Endodermal cell (in vitro differentiated cells): ENCODE results near the gene VANGL2. TPM values are rescaled to one million over a fixed set of nuclear protein-coding genes. Genes with fewer than 3 reads are reported as not detected.

Source experiments
- DNase-seq: peaks from one replicate; pipeline ENCODE4 v3.0.0-alpha.2; 2017
- H3K27ac ChIP-seq: 2 replicates; pipeline ENCODE4 v1.5.1; 2013; ENCODE audit warnings: mild to moderate bottlenecking, low read depth, low read length, moderate library complexity
- H3K27me3 ChIP-seq: 2 replicates; pipeline ENCODE4 v1.6.1; 2013; ENCODE audit warnings: mild to moderate bottlenecking, low read length, moderate library complexity; ENCODE audit not compliant: insufficient read depth, control insufficient read depth, poor library complexity, severe bottlenecking
- H3K36me3 ChIP-seq: 2 replicates; pipeline ENCODE4 v1.7.0; 2013; ENCODE audit warnings: mild to moderate bottlenecking, low read length, moderate library complexity; ENCODE audit not compliant: control insufficient read depth, insufficient read depth
- H3K4me1 ChIP-seq: one replicate; pipeline ENCODE4 v1.7.0; 2013; ENCODE audit warnings: low read length; ENCODE audit not compliant: control insufficient read depth, insufficient read depth
- H3K4me3 ChIP-seq: 2 replicates; pipeline ENCODE4 v1.5.1; 2013; ENCODE audit warnings: mild to moderate bottlenecking, low read length, moderate library complexity
- H3K9ac ChIP-seq: 2 replicates; pipeline ENCODE4 v1.6.1; 2013; ENCODE audit warnings: mild to moderate bottlenecking, low read length, moderate library complexity; ENCODE audit not compliant: poor library complexity, severe bottlenecking; ENCODE audit errors: extremely low read depth
- H3K9me3 ChIP-seq: 2 replicates; pipeline ENCODE4 v1.6.1; 2013; ENCODE audit warnings: mild to moderate bottlenecking, low read length, moderate library complexity; ENCODE audit not compliant: control insufficient read depth
- H3K27ac Mint-ChIP-seq: 2 replicates; pipeline ENCODE4 v1.8.0; 2020; ENCODE audit warnings: mixed read lengths
- H3K27me3 Mint-ChIP-seq: 2 replicates; pipeline ENCODE4 v1.8.0; 2021; ENCODE audit warnings: mild to moderate bottlenecking, mixed read lengths; ENCODE audit not compliant: insufficient read depth
- H3K36me3 Mint-ChIP-seq: 2 replicates; pipeline ENCODE4 v1.8.0; 2020; ENCODE audit warnings: low read depth, mixed read lengths
- H3K4me1 Mint-ChIP-seq: 2 replicates; pipeline ENCODE4 v1.8.0; 2020; ENCODE audit warnings: mixed read lengths
- H3K4me3 Mint-ChIP-seq: 2 replicates; pipeline ENCODE4 v1.8.0; 2020; ENCODE audit warnings: mild to moderate bottlenecking, moderate library complexity, mixed read lengths
- H3K9me3 Mint-ChIP-seq: 2 replicates; pipeline ENCODE4 v1.8.0; 2020; ENCODE audit warnings: mild to moderate bottlenecking, mixed read lengths
- CTCF ChIP-seq: fragments of 200-600 bp; sonication (generic); conservative IDR thresholded peaks from 2 replicates; pipeline ENCODE4 v1.5.0; 2021; ENCODE audit warnings: antibody characterized with exemption, mild to moderate bottlenecking
- WGBS, 2 experiments: methylation state at CpG; one replicate each; pipeline versions ENCODE4 v1.1.5 to v1.1.7; 2013; ENCODE audit warnings: missing lambda C conversion rate in 2 of 2, mixed read lengths in 1 of 2; ENCODE audit not compliant: insufficient coverage in 1 of 2, insufficient read length in 1 of 2; 5-methylcytosine and 5-hydroxymethylcytosine counted together
- total RNA-seq, 2 donors: library from RNA; stranded (reverse); fragmentation: NEBNext Ultra II Directional in 1 of 2; extraction: Animal tissue kit (Norgen Biotek cat#: 25700) in 1 of 2; gene quantifications; 2 replicates in 1 of 2; 3 replicates in 1 of 2; pipeline ENCODE4 v1.2.1, GENCODE V29; 2021

Gene VANGL2
- total RNA-seq, 2 donors from 2014 or later = 62.5 to 67.5 TPM

GRCh38 chr1:160446945-160447600, 46.7 kb downstream of the VANGL2 start:
- no peaks in the 10 kb centered on the region for H3K9me3 ChIP-seq
- H3K27me3 ChIP-seq = no peaks in the 10 kb centered on the region
- DNase-seq = no peak
- no peak overlapping the region for H3K9ac ChIP-seq
- Mint-ChIP-seq H3K36me3 (no peaks in the 10 kb centered on the region), H3K27ac (no peak overlapping the region), H3K4me3 (no peak overlapping the region), H3K9me3 (peaks cover 2% of the 10 kb centered on the region), H3K27me3 (no peaks in the 10 kb centered on the region), H3K4me1 (peaks cover 9% of the 10 kb centered on the region)
- no peak overlapping the region for H3K27ac ChIP-seq
- 80 to 96% methylated on average over 1 to 6 of the region's 8 CpGs for WGBS, 2 experiments
- no peaks in the 10 kb centered on the region for H3K36me3 ChIP-seq
- no peaks in the 10 kb centered on the region for H3K4me1 ChIP-seq
- H3K4me3 ChIP-seq = no peak overlapping the region
- no peak for TF ChIP-seq CTCF

- no peaks in the 10 kb centered on the region for H3K4me1 ChIP-seq
- no peaks in the 10 kb centered on the region for H3K9me3 Mint-ChIP-seq
- H3K4me3 Mint-ChIP-seq = no peak overlapping the region
- H3K36me3 ChIP-seq = no peaks in the 10 kb centered on the region
- no peaks in the 10 kb centered on the region for H3K9me3 ChIP-seq
- no peaks in the 10 kb centered on the region for H3K36me3 Mint-ChIP-seq
- WGBS, 2 experiments = 93 to 100% methylated on average over 1 to 2 of the region's 2 CpGs
- H3K27ac Mint-ChIP-seq = no peak overlapping the region
- H3K27me3 Mint-ChIP-seq = no peaks in the 10 kb centered on the region
- TF ChIP-seq CTCF = no peak
- no peaks in the 10 kb centered on the region for H3K27me3 ChIP-seq
- DNase-seq = no peak
- no peak overlapping the region for H3K4me3 ChIP-seq
- peaks cover 9% of the 10 kb centered on the region for H3K4me1 Mint-ChIP-seq
- no peak overlapping the region for H3K27ac ChIP-seq
- H3K9ac ChIP-seq = no peak overlapping the region
Measured at GRCh38 chr1:160449494-160449893, 49.1 kb downstream of the VANGL2 start.

GRCh38 chr1:160451119-160451858, 50.9 kb downstream of the VANGL2 start:
- H3K27ac ChIP-seq = no peak overlapping the region
- Mint-ChIP-seq H3K4me1 (peaks cover 9% of the 10 kb centered on the region), H3K27me3 (no peaks in the 10 kb centered on the region), H3K4me3 (no peak overlapping the region), H3K9me3 (no peaks in the 10 kb centered on the region), H3K36me3 (no peaks in the 10 kb centered on the region), H3K27ac (no peak overlapping the region)
- H3K36me3 ChIP-seq = no peaks in the 10 kb centered on the region
- no peak overlapping the region for H3K4me3 ChIP-seq
- no peak for TF ChIP-seq CTCF
- no peaks in the 10 kb centered on the region for H3K27me3 ChIP-seq
- H3K9ac ChIP-seq = no peak overlapping the region
- DNase-seq = no peak
- H3K9me3 ChIP-seq = no peaks in the 10 kb centered on the region
- 92 to 93% methylated on average over 2 to 6 of the region's 7 CpGs for WGBS, 2 experiments
- no peaks in the 10 kb centered on the region for H3K4me1 ChIP-seq
